ENCODE results near the gene P2RY13. TPM values are rescaled to one million over a fixed set of nuclear protein-coding genes. Genes with fewer than 3 reads are reported as not detected.

The P2RY13 gene
- total RNA-seq, 2 donors from 2014 or later: not detected

GRCh38 chr3:151331696-151332095 is 2.3 kb upstream of the P2RY13 start:
- Histone ChIP-seq H3K36me3 (ENCODE audit: control insufficient read depth, insufficient read depth, low read length) (no peaks in the 10 kb centered on the region), H3K9me3 (ENCODE audit: control insufficient read depth, low read length) (no peaks in the 10 kb centered on the region), H3K27me3 (ENCODE audit: control insufficient read depth, insufficient read depth, low read length, poor library complexity, severe bottlenecking) (no peaks in the 10 kb centered on the region), H3K4me3 (ENCODE audit: low read length) (no peak overlapping the region), H3K27ac (ENCODE audit: low read depth, low read length) (no peak overlapping the region), H3K9ac (ENCODE audit: extremely low read depth, low read length, poor library complexity, severe bottlenecking) (no peak overlapping the region), H3K4me1 (ENCODE audit: control insufficient read depth, insufficient read depth, low read length) (no peaks in the 10 kb centered on the region)
- TF ChIP-seq, protein P1, sequence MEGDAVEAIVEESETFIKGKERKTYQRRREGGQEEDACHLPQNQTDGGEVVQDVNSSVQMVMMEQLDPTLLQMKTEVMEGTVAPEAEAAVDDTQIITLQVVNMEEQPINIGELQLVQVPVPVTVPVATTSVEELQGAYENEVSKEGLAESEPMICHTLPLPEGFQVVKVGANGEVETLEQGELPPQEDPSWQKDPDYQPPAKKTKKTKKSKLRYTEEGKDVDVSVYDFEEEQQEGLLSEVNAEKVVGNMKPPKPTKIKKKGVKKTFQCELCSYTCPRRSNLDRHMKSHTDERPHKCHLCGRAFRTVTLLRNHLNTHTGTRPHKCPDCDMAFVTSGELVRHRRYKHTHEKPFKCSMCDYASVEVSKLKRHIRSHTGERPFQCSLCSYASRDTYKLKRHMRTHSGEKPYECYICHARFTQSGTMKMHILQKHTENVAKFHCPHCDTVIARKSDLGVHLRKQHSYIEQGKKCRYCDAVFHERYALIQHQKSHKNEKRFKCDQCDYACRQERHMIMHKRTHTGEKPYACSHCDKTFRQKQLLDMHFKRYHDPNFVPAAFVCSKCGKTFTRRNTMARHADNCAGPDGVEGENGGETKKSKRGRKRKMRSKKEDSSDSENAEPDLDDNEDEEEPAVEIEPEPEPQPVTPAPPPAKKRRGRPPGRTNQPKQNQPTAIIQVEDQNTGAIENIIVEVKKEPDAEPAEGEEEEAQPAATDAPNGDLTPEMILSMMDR (conservative IDR thresholded peaks at IDR 0.05): no peak
- DNase-seq: no peak
- Mint-ChIP-seq H3K4me1 (no peaks in the 10 kb centered on the region), H3K4me3 (no peak overlapping the region), H3K27me3 (ENCODE audit: insufficient read depth) (no peaks in the 10 kb centered on the region), H3K9me3 (no peaks in the 10 kb centered on the region), H3K36me3 (ENCODE audit: low read depth) (no peaks in the 10 kb centered on the region), H3K27ac (no peak overlapping the region)
- WGBS, 2 experiments (ENCODE audit: insufficient coverage in 1 of 2, insufficient read length in 1 of 2): 91 to 93% methylated on average over 2 of the region's 2 CpGs

- no peaks in the 10 kb centered on the region for H3K36me3 ChIP-seq (ENCODE audit: control insufficient read depth, insufficient read depth, low read length)
- no peaks in the 10 kb centered on the region for H3K9me3 Mint-ChIP-seq
- DNase-seq: no peak
- no peak overlapping the region for H3K4me3 Mint-ChIP-seq
- no peak overlapping the region for H3K27ac Mint-ChIP-seq
- H3K27ac ChIP-seq (ENCODE audit: low read depth, low read length): no peak overlapping the region
- H3K27me3 ChIP-seq (ENCODE audit: control insufficient read depth, insufficient read depth, low read length, poor library complexity, severe bottlenecking): no peaks in the 10 kb centered on the region
- H3K4me1 Mint-ChIP-seq: no peaks in the 10 kb centered on the region
- H3K4me3 ChIP-seq (ENCODE audit: low read length): no peak overlapping the region
- TF ChIP-seq, protein P1 (conservative IDR thresholded peaks at IDR 0.05): no peak
- no peaks in the 10 kb centered on the region for H3K36me3 Mint-ChIP-seq (ENCODE audit: low read depth)
- H3K4me1 ChIP-seq (ENCODE audit: control insufficient read depth, insufficient read depth, low read length): no peaks in the 10 kb centered on the region
- no peak overlapping the region for H3K9ac ChIP-seq (ENCODE audit: extremely low read depth, low read length, poor library complexity, severe bottlenecking)
- no peaks in the 10 kb centered on the region for H3K27me3 Mint-ChIP-seq (ENCODE audit: insufficient read depth)
- no peaks in the 10 kb centered on the region for H3K9me3 ChIP-seq (ENCODE audit: control insufficient read depth, low read length)
Measured at GRCh38 chr3:151330899-151331298, 1.6 kb upstream of the P2RY13 start.

DNA sequence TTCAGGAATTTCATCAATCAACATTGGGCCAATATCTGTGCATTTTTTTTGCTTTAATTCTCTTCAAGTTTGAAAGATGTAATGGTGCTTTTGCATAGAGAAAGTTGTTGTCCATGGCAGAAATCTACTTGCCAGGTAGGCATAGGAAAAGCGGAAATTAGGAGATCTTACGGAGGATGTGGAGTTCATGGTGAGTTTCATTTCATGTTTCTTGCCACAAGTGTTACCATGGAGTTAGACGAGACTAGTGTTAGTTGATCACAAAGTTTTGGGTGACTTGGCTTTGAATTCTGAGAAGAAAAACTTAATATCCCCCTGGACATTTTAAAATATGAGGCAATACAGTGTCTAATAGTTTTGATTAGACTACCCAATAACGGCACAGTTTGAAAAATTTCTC is 1.0 kb upstream of the P2RY13 start:
- WGBS, 2 experiments (ENCODE audit: insufficient coverage in 1 of 2, insufficient read length in 1 of 2): 79 to 100% methylated on average over 2 to 4 of the region's 4 CpGs
- TF ChIP-seq, protein P1 (conservative IDR thresholded peaks at IDR 0.05): no peak
- Mint-ChIP-seq H3K27ac (no peak overlapping the region), H3K4me1 (no peaks in the 10 kb centered on the region), H3K27me3 (ENCODE audit: insufficient read depth) (no peaks in the 10 kb centered on the region), H3K4me3 (no peak overlapping the region), H3K9me3 (no peaks in the 10 kb centered on the region), H3K36me3 (ENCODE audit: low read depth) (no peaks in the 10 kb centered on the region)
- H3K36me3 ChIP-seq (ENCODE audit: control insufficient read depth, insufficient read depth, low read length): no peaks in the 10 kb centered on the region
- H3K27me3 ChIP-seq (ENCODE audit: control insufficient read depth, insufficient read depth, low read length, poor library complexity, severe bottlenecking): no peaks in the 10 kb centered on the region
- no peak overlapping the region for H3K9ac ChIP-seq (ENCODE audit: extremely low read depth, low read length, poor library complexity, severe bottlenecking)
- no peak for DNase-seq
- H3K4me1 ChIP-seq (ENCODE audit: control insufficient read depth, insufficient read depth, low read length): no peaks in the 10 kb centered on the region
- no peaks in the 10 kb centered on the region for H3K9me3 ChIP-seq (ENCODE audit: control insufficient read depth, low read length)
- H3K27ac ChIP-seq (ENCODE audit: low read depth, low read length): no peak overlapping the region
- no peak overlapping the region for H3K4me3 ChIP-seq (ENCODE audit: low read length)

Data from endodermal cell (in vitro differentiated cells).